Endometrial microvascular endothelial cells (primary cell): ENCODE measurements around the gene BCR. TPM values are rescaled to one million over a fixed set of nuclear protein-coding genes. Genes with fewer than 3 reads are reported as not detected.

ENCODE experiments used
- in situ Hi-C: cut with HindIII; loops from 2 replicates; pipeline ENCODE4 v1.10.0; 2017; ENCODE audit warnings: low sequenced_read_pairs, low pct_unique_long_range_greater_than_20kb; ENCODE audit errors: inconsistent ontology term
- total RNA-seq: library from RNA; depleted of rRNA; stranded (reverse); fragments of >200 nt; gene quantifications from one replicate; pipeline ENCODE4 v1.2.3, GENCODE V29; 2015; ENCODE audit errors: inconsistent ontology term

The BCR gene
- total RNA-seq, 1 donor from 2014 or later: 96.7 TPM

GRCh38 chr22:23210428-23211170 lies 30.3 kb downstream of the BCR start:
- in situ Hi-C loops: no loop called here

DNA sequence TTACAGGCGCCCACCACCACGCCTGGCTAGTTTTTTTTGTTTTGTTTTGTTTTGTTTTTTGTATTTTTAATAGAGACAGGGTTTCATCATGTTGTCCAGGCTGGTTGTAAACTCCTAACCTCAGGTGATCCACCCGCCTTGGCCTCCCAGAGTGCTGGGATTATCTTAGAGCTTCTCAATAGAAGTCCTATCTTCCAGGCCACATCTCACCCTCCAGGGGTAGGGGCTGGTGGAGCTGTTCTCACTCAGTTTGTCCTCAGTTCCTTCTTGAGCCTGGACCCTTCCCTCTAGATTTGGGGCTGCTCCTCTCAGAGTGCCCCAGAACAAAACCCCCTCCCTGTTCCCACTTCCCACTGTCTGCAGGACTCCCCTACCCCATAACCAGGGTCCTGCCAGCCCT lies 31.3 kb downstream of the BCR start:
- in situ Hi-C loops: no loop called here

- in situ Hi-C loops: no loop called here
Measured at GRCh38 chr22:23212061-23213021, 32.0 kb downstream of the BCR start.

GRCh38 chr22:23213022-23213555 lies 32.8 kb downstream of the BCR start:
- in situ Hi-C loops: no loop called here

- in situ Hi-C loops: no loop called here
Measured at GRCh38 chr22:23213581-23214334, 33.4 kb downstream of the BCR start.

DNA sequence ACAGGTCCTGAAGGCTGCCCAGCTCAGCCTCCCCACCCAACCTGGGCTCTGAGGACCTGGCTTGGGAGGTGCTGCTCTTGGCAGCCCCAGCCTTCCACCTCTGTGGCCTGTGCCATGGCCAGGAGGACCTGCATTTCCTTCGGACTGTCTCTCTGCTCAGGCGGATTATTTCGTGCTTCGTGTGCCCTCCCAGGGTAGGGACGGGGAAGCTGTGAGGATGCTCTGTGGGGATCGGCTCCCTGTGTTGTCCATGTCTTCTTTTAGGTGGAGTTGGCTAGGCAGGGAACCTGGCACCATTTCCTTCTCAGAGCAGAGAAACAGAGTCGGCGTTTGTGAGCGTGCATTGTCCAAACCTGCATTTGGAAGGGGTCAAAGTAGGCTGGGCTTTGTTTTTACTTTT lies 34.1 kb downstream of the BCR start:
- in situ Hi-C loops: no loop called here

DNA sequence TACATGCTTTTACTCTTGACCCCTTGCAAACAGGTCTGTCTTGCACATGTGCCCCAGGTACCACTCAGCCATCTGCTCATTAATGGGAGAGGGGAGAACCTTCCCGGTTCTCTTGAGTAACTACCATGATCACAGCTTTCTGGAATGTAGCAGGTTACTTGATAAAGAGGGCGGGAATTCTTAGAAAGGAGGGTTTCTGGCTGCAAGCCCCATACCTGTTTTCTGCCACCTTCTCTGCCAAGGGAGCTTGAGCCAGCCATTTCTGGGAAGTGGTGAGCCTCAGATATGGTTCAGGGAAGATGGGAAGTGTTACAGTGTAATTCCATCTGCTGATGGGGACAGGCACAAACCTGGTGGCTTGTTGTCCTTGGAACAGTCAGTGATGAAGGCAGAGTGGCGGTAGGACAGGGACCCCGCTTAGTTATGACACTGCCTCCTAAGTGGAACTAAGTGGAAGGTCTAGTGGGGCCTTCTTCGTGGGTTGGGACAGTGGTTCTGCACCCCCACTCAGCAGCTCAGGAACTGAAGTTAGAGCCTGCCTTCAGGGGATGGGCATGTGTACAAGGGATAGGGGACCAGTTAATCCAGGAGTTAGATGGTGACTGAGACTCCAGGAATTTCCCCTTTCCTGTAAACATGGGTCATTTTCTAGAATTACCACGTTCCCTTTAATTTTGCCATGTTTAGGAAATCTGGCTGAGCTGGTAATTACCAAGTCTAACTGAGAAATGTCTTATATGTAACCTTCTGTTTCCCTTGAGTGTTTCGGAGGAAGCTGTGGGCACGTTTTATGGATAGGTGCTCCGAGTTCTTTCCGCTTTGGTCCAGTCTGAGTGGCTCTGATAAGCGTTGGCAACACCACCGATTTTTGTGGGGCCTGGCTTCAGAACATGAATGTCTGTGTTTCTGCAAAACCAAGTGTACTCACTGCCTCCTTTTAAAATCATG lies 35.3 kb downstream of the BCR start:
- in situ Hi-C loops: no loop called here

DNA sequence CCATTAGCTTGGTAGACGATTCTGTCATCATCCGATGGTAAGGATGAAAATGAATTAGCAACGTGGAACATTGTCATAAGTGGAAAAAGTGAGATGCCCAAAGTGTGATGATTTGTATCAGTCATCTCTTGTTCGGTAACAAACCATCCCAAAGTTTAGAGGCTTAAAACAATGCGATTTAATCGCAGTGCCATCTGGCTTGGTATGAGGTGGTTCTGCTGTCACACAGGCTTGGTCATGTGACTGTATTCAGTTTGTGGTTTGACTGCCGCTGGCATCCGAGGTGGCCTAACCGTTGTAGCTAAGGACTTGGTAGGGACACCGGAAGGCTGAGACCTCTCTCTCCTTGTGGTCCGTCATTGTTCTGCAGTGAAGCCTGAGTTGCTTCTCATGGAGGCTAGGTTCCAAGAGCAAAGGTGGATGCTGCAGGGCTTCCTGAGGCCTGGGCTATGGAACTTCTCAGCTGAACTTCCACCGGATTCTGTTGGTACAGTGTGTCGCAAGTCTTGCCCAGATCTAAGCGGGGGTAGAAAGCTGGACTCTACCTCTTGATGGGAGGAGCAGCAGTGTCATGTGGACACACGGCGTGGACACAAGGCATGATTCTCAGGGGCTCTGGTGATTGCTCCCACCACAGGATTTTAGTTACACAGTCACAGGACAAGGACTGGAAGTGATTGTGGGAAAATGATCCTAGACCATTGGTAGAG lies 36.3 kb downstream of the BCR start:
- in situ Hi-C loops: no loop called here

- in situ Hi-C loops: no loop called here
Measured at GRCh38 chr22:23217171-23218052, 37.1 kb downstream of the BCR start.

DNA sequence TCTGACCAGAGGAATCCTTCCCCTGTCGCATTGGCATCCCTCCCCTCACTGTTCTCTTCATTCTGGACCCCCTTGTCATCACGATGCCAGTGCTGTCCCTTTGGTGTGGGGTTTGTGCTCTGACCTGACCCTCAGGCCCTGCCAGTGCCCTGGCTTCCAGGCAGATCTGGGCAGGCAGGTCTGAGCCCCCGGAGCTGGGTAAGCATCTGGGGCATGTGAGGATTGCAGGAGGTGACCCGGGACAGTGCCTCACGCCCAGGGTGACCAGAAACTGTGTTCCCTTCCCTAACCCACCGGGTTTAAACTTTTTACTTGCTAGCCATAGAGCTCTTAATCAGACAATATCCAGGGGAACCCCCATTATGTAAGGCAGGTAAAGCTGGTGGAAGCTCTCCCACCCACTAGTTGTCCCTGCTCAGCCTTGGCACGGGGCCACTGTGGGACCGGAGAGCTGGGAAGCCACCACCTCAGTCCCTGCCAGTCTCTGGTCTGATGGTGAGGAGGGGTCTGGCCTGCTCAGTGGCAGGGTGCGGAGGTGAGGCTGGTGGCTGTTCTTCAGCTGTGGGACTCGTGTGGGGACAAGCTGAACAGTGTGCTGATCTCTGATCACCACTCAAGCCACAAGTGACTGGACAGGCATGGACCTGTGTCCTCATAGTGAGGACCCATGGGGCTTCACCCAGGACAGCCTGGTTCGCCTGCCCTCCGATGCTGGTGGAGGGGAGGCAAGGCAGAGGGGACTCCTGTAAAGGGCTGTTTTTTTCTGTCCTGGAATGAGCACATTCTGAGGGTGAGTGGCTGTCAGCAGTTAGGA lies 38.0 kb downstream of the BCR start:
- in situ Hi-C loops: no loop called here

GRCh38 chr22:23218867-23219251 lies 38.5 kb downstream of the BCR start:
- in situ Hi-C loops: no loop called here

DNA sequence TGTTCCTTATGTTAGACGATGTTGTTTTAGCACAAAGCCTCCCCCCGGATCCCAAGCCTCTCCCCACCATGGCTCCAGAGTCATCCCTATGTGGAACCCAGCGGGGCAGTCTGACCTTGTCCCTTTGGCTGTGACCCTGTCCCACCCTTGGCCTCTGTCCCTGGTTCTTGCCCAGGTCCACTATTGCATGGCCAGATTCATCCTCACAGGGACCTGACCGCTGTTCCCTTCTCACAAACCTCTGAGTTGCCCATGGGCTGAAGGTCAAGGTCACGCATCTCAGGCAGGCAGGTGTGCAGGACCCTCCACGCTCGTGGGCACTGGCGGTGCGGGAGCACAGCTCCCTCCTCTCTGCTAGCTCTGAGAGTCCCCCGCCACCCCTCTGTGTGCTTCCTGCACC lies 39.0 kb downstream of the BCR start:
- in situ Hi-C loops: no loop called here

- in situ Hi-C loops: no loop called here
Measured at GRCh38 chr22:23219822-23220484, 39.6 kb downstream of the BCR start.

- in situ Hi-C loops: no loop called here
Measured at GRCh38 chr22:23220485-23221350, 40.4 kb downstream of the BCR start.
